ENCODE results near the gene KRT86. TPM values are rescaled to one million over a fixed set of nuclear protein-coding genes. Genes with fewer than 3 reads are reported as not detected.

The KRT86 gene
- total RNA-seq, 1 donor from 2014 or later: 0.96 TPM

GRCh38 chr12:52275686-52276085, 1.2 kb downstream of the KRT86 start:
- H3K27ac ChIP-seq: no peak overlapping the region
- no peaks in the 10 kb centered on the region for H3K27me3 ChIP-seq
- H3K4me3 ChIP-seq: no peak overlapping the region
- DNase-seq (ENCODE audit: low spot score in 2 of 2): no peak
- no peaks in the 10 kb centered on the region for H3K36me3 ChIP-seq
- H3K9me3 ChIP-seq: no peaks in the 10 kb centered on the region
- H3K4me1 ChIP-seq: peaks cover 7 to 20% of the 10 kb centered on the region in 2 donors
- intact Hi-C loops (cut with DNase I): no loop called here
- TF ChIP-seq, protein P1, sequence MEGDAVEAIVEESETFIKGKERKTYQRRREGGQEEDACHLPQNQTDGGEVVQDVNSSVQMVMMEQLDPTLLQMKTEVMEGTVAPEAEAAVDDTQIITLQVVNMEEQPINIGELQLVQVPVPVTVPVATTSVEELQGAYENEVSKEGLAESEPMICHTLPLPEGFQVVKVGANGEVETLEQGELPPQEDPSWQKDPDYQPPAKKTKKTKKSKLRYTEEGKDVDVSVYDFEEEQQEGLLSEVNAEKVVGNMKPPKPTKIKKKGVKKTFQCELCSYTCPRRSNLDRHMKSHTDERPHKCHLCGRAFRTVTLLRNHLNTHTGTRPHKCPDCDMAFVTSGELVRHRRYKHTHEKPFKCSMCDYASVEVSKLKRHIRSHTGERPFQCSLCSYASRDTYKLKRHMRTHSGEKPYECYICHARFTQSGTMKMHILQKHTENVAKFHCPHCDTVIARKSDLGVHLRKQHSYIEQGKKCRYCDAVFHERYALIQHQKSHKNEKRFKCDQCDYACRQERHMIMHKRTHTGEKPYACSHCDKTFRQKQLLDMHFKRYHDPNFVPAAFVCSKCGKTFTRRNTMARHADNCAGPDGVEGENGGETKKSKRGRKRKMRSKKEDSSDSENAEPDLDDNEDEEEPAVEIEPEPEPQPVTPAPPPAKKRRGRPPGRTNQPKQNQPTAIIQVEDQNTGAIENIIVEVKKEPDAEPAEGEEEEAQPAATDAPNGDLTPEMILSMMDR (IDR thresholded peaks at IDR 0.05): no peak

GRCh38 chr12:52277486-52278245, 3.2 kb downstream of the KRT86 start:
- H3K4me1 ChIP-seq: peaks cover 7 to 28% of the 10 kb centered on the region in 2 donors
- DNase-seq (ENCODE audit: low spot score in 2 of 2): peak in 1 of 2 donors; percentile 52
- H3K36me3 ChIP-seq: no peaks in the 10 kb centered on the region
- TF ChIP-seq, protein P1 (IDR thresholded peaks at IDR 0.05): no peak
- no peak overlapping the region for H3K4me3 ChIP-seq
- H3K27me3 ChIP-seq: no peaks in the 10 kb centered on the region
- no peaks in the 10 kb centered on the region for H3K9me3 ChIP-seq
- no peak overlapping the region for H3K27ac ChIP-seq
- intact Hi-C loops (cut with DNase I): loop anchor here (2.0 kb wide), 3 partner anchors 29 to 121 kb away; no protein-coding TSS in a partner anchor

DNA sequence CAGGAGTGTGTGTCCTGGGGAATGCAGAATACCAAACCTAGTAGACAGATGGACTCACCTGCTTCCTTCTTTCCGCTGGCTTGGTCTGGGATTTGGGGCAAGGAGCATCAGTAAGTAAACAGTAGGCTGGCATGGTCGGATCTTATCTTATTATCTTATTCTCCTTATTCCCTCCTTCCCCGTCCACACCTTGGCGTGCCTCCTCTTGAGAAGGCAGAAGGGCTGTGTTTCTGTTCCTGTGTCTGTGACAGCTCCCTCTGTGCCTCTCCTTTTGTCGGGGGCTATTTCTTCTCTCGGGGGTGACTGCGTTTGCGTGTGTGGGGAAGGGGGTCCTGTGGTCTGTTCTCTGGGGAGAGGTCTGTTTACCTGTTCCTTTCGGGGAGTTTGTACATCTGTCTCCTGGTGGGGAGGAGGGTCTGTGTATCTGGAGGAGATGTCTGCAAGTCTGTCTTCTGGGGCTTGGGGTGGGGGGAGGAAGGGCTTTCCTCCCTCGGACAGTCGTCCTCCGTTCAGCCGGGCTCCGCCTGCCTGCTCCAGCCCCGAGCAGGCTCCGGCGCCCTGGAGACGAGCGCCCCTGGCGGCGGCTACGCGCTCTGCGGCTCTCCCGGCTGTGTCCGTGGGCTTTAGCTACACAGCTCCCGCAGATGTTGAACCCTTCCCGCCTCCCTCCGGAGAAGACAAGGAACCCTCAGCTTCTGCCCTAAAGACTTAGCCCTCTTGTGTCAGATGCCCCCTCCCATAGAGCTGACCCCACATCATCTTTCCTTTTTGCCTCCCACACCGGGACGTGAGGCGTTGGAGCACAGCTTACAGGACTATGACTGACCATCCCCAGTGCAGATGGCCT, 4.4 kb downstream of the KRT86 start:
- H3K4me3 ChIP-seq: peak overlapping the region in 1 of 2 donors; percentile 48
- peaks cover 7 to 28% of the 10 kb centered on the region in 2 donors for H3K4me1 ChIP-seq

DNA sequence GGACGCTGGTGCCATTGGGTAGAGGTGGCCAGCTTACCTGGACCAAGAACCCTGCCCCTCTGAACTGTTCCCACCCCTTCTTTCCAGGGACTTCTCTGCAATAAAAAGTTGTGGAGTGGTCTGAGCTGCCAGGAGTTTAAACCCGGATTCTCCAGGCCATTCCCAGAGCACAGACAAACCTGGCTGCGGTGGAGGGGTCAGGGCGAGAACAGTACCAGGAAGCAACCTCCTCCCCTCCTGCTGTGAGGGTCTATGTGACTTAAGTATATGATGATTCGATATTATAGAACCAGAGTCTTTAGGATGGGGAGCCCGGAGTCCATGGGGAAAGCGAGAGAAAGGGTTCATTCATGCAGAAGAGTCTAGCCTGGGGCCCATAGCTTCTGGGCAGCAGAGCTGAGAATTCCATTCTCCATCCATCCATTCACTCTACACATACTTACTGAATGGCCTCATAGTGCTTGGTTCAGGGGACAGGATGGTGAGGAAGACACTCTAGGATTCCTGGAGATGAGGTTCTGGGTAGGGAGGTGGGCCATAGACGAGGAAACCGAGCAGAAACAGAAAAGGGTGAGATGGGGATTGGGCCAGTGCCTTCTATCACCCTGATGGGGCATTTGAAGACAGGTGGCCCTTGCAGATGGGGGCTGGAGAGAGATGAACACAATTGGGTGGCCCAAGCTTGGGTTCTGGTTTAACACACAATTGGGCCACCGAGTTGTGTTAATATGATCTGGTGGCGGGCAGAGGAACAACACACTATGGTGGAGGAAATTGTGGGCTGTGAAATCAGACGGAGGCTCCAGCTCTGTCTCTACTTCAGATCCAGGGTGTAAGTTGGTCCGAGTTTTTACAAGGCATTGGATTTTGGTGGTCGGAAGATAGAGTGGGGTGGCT, 5.2 kb downstream of the KRT86 start:
- peak in 1 of 2 donors; percentile 55 for DNase-seq (ENCODE audit: low spot score in 2 of 2)
- Histone ChIP-seq H3K36me3 (no peaks in the 10 kb centered on the region), H3K4me3 (no peak overlapping the region), H3K27me3 (no peaks in the 10 kb centered on the region), H3K27ac (peak overlapping the region; percentile 81 to 94), H3K9me3 (no peaks in the 10 kb centered on the region), H3K4me1 (peaks cover 7 to 28% of the 10 kb centered on the region in 2 donors)
- TF ChIP-seq, protein P1 (IDR thresholded peaks at IDR 0.05): no peak
- intact Hi-C loops (cut with DNase I): loop anchor here (1.0 to 5.0 kb wide), 6 partner anchors 31 to 327 kb away; partner anchors contain the start of gene ACVR1B

More for the DNA sequence above, 4.4 kb downstream of the KRT86 start:
- no peaks in the 10 kb centered on the region for H3K36me3 ChIP-seq
- TF ChIP-seq, protein P1 (IDR thresholded peaks at IDR 0.05): peak; percentile 95 to 100 (median 99)
- no peaks in the 10 kb centered on the region for H3K27me3 ChIP-seq
- H3K9me3 ChIP-seq: no peaks in the 10 kb centered on the region
- H3K27ac ChIP-seq: peak overlapping the region; percentile 81 to 94
- peak in 1 of 2 donors; percentile 87 for DNase-seq (ENCODE audit: low spot score in 2 of 2)
- intact Hi-C loops (cut with DNase I): loop anchor here (2.0 kb wide), 3 partner anchors 30 to 122 kb away; no protein-coding TSS in a partner anchor
